NB4 (cell line): ENCODE measurements around the gene UBN1.

ENCODE experiments used
- DNase-seq: peaks from one replicate; pipeline ENCODE4 v3.0.0; 2010; ENCODE audit warnings: low read depth
- H3K4me3 ChIP-seq: one replicate; pipeline ENCODE4 v1.5.1; 2011; ENCODE audit warnings: mild to moderate bottlenecking, low read depth, low read length, moderate library complexity
- CTCF ChIP-seq: IDR thresholded peaks from one replicate; pipeline ENCODE4 v1.5.1; 2012; ENCODE audit warnings: low read depth, low read length
- MAX ChIP-seq: IDR thresholded peaks from 2 replicates; pipeline ENCODE4 v1.6.1; 2011; ENCODE audit warnings: low read depth, low read length
- MYC ChIP-seq: IDR thresholded peaks from 2 replicates; pipeline ENCODE4 v1.6.1; 2011; ENCODE audit warnings: low read depth, low read length
- POLR2A ChIP-seq: IDR thresholded peaks from 2 replicates; pipeline ENCODE4 v1.6.1; 2011; ENCODE audit warnings: mild to moderate bottlenecking; ENCODE audit not compliant: insufficient read length; ENCODE audit errors: extremely low read depth

Gene UBN1

DNA sequence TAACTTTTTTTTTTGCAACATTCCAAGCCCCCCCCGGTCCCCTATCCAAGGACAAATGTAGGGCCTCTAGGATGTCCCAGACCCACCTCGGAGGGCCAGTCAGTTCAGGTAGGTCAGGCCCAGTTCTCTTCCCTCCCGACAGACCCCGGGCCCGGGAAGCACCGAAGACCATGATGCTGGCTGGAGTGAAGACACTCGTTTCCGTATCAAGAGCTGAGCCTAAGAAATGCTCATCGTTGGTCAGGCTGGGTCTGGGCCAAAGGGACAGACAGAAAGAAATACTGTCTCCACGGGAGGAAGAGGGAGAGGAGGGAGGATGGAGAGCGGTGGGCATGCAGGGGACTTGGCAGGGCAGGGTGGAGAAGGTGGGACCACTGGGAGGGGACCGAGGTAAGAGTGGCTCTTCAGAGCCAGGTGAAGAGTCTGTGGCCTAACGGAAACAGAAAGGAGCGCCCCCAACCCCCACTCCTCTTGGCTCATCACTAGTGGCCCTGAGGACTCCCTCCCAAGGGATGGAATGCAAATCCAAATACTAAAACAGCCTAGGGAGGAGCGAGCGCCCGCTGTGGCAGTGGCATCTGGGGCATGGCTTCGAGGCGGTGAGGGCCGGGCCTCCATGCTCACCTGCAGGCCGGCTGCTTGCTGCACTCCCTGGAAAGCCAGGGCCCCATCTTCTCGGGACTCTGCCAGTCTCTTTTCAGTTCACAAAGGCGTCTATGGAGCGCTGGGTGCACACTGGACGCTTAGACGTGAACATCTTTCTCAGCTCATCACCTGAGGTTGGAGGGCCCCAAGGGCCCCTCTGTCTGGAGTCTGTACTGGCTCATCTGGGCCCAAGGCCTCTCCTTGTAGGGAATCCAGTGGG, 43.2 kb upstream of the UBN1 start:
- DNase-seq: no peak
- no peak overlapping the region for H3K4me3 ChIP-seq
- no peak for TF ChIP-seq CTCF
- TF ChIP-seq MAX: no peak
- no peak for TF ChIP-seq MYC
- TF ChIP-seq POLR2A: no peak

DNA sequence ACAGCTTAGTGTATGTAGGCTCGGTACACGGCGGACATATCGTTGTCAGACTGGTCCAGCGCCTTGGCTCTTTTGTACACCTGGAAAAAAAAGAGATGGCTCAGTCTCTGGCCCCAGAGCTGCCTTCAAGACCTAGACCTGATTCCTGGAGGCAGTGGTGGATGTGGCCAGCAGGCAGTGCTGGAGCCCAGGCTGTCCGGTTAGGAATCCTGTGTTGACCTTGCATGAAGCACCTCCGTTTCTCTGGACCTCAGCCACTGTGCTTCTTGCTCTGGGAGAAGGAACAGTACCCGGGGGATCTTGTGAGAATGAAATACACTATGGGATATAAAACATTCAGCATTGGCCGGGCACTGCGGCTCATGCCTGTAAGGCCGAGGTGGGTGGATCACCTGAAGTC, 42.0 kb upstream of the UBN1 start:
- TF ChIP-seq CTCF: no peak
- no peak overlapping the region for H3K4me3 ChIP-seq
- no peak for DNase-seq

GRCh38 chr16:4806280-4806679, 41.0 kb upstream of the UBN1 start:
- no peak overlapping the region for H3K4me3 ChIP-seq
- no peak for TF ChIP-seq MYC
- TF ChIP-seq MAX: no peak
- no peak for TF ChIP-seq POLR2A
- TF ChIP-seq CTCF: no peak
- DNase-seq: no peak

GRCh38 chr16:4811242-4811641, 36.0 kb upstream of the UBN1 start:
- H3K4me3 ChIP-seq: no peak overlapping the region
- TF ChIP-seq CTCF: no peak
- TF ChIP-seq POLR2A: no peak
- TF ChIP-seq MAX: no peak
- no peak for TF ChIP-seq MYC
- no peak for DNase-seq

DNA sequence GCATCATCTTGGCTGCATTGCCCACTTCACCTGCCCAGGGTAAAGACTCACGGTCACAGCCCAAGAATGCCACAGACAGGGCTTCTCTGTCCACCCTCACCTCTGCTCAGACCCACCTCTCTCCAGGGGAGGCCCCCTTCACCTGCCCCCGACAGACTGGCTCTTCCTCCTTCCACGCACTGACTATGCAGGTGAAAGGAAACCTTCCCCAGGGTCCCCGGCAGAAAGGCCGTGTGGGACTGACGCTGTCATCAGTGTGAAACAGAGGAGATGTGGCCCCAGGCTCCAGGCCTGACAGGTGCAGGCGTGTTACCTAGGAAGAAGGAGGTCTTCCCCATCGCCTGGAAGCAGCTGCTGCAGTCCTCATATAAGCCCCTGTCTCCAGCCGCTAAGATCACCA, 35.5 kb upstream of the UBN1 start:
- TF ChIP-seq MAX: no peak
- no peak for TF ChIP-seq POLR2A
- no peak for TF ChIP-seq MYC
- no peak for TF ChIP-seq CTCF
- DNase-seq: no peak
- H3K4me3 ChIP-seq: no peak overlapping the region
